ENCODE measurements around the gene NDUFAF3.
"Not testable (repeated sequence)": the region's sequence is repeated elsewhere in the genome, so short reads cannot be mapped to it uniquely, and the experiment has no call there.

Gene NDUFAF3

DNA sequence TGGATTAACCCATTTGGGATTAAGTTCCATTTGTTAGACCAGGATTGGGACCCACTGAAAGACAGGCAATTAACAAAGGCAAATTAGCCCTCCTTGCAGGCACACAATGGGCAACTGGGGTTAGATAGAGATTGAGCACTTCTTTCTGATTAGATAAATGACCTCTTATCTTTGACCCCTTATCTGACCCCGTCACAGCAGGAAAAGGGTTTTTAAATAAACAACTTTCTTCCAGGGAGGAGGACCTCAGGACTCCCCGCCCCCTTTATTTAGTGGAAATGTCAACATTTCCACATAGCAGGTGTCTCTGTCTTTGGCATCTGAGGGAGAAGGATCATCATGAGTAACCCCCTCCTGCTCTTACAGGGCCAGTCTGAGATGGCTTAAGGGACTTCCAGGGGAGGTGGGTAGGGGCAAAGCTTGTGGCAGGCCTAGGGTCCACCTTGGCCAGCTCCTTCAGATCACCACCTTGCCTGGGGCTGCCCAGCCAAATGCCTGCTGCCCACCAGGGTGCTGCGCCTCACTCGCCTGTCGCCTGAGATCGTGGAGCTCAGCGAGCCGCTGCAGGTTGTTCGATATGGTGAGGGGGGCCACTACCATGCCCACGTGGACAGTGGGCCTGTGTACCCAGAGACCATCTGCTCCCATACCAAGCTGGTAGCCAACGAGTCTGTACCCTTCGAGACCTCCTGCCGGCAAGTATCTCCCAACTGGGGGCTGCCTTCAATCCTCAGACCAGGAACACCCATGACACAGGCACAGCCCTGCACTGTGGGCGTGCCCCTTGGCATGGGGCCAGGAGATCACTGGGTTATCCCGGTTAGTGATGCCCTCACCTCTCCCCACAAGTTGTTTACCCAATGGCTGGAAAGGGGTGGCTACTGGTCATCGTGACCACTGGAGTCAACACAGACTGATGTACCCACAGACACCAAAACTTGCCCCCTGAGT is 17.3 kb upstream of the NDUFAF3 start:
- H3K4me3 ChIP-seq (ENCODE audit: low read depth, low read length), result no peak overlapping the region
- no peak overlapping the region for H3K27ac ChIP-seq (ENCODE audit: low read depth, low read length)
- no peak overlapping the region for H2AFZ ChIP-seq (ENCODE audit: low read length, unreplicated experiment)
- H3K27me3 ChIP-seq (ENCODE audit: insufficient read depth, low read length), result no peaks in the 10 kb centered on the region
- peaks cover 15% of the 10 kb centered on the region for H3K4me1 ChIP-seq (ENCODE audit: control insufficient read depth, insufficient read depth, low read length, unreplicated experiment)
- peaks cover 16% of the 10 kb centered on the region for H3K79me2 ChIP-seq (ENCODE audit: control insufficient read depth, insufficient read depth, low read length, unreplicated experiment)
- H3K36me3 ChIP-seq (ENCODE audit: insufficient read depth, low read length), result no peaks in the 10 kb centered on the region

GRCh38 chr3:49005303-49005680 is 16.6 kb upstream of the NDUFAF3 start:
- no peaks in the 10 kb centered on the region for H3K36me3 ChIP-seq (ENCODE audit: insufficient read depth, low read length)
- no peaks in the 10 kb centered on the region for H3K27me3 ChIP-seq (ENCODE audit: insufficient read depth, low read length)
- no peak overlapping the region for H3K27ac ChIP-seq (ENCODE audit: low read depth, low read length)
- no peak overlapping the region for H3K4me3 ChIP-seq (ENCODE audit: low read depth, low read length)
- no peak overlapping the region for H2AFZ ChIP-seq (ENCODE audit: low read length, unreplicated experiment)
- H3K4me1 ChIP-seq (ENCODE audit: control insufficient read depth, insufficient read depth, low read length, unreplicated experiment), result peaks cover 15% of the 10 kb centered on the region
- peaks cover 18% of the 10 kb centered on the region for H3K79me2 ChIP-seq (ENCODE audit: control insufficient read depth, insufficient read depth, low read length, unreplicated experiment)

DNA sequence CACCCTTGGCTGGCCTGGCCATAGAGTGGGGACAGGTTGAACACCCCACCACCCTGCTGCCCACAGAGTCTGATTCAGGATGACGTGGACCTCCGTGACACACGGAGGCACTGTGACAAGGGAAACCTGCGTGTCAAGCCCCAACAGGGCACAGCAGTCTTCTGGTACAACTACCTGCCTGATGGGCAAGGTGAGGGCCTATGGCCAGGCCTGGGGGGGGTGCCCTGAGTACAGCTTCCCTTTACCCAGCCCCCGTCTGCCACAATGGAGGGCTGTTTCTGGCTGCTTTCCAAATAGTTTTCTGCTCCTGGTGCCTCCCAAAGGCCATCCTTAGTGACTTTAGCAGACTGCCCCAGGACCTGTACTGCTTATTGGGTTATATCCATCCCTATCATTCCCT is 15.9 kb upstream of the NDUFAF3 start:
- H3K79me2 ChIP-seq (ENCODE audit: control insufficient read depth, insufficient read depth, low read length, unreplicated experiment), result peaks cover 18% of the 10 kb centered on the region
- peak overlapping the region; percentile 95 for H3K4me3 ChIP-seq (ENCODE audit: low read depth, low read length)
- peak overlapping the region; percentile 85; the same call in 1 of the 2 replicates for H3K27ac ChIP-seq (ENCODE audit: low read depth, low read length)
- H3K27me3 ChIP-seq (ENCODE audit: insufficient read depth, low read length), result no peaks in the 10 kb centered on the region
- peaks cover 15% of the 10 kb centered on the region for H3K4me1 ChIP-seq (ENCODE audit: control insufficient read depth, insufficient read depth, low read length, unreplicated experiment)
- H3K36me3 ChIP-seq (ENCODE audit: insufficient read depth, low read length), result no peaks in the 10 kb centered on the region
- peak overlapping the region; percentile 90 for H2AFZ ChIP-seq (ENCODE audit: low read length, unreplicated experiment)

GRCh38 chr3:49006408-49007067 is 15.4 kb upstream of the NDUFAF3 start:
- no peaks in the 10 kb centered on the region for H3K36me3 ChIP-seq (ENCODE audit: insufficient read depth, low read length)
- no peaks in the 10 kb centered on the region for H3K27me3 ChIP-seq (ENCODE audit: insufficient read depth, low read length)
- H3K4me1 ChIP-seq (ENCODE audit: control insufficient read depth, insufficient read depth, low read length, unreplicated experiment), result peaks cover 15% of the 10 kb centered on the region
- peak overlapping the region; percentile 85 for H3K27ac ChIP-seq (ENCODE audit: low read depth, low read length)
- peak overlapping the region; percentile 90 for H2AFZ ChIP-seq (ENCODE audit: low read length, unreplicated experiment)
- peak overlapping the region; percentile 95 for H3K4me3 ChIP-seq (ENCODE audit: low read depth, low read length)
- H3K79me2 ChIP-seq (ENCODE audit: control insufficient read depth, insufficient read depth, low read length, unreplicated experiment), result peaks cover 19% of the 10 kb centered on the region

GRCh38 chr3:49007068-49007770 is 14.7 kb upstream of the NDUFAF3 start, which contains the start of gene WDR6:
Gene WDR6, plus strand, starts transcription at chr3:49007391. Its CDS starts 41 bp downstream, at chr3:49007432.
- peaks cover 15% of the 10 kb centered on the region for H3K4me1 ChIP-seq (ENCODE audit: control insufficient read depth, insufficient read depth, low read length, unreplicated experiment)
- H3K36me3 ChIP-seq (ENCODE audit: insufficient read depth, low read length), result no peaks in the 10 kb centered on the region
- peak within 1 kb of the TSS; percentile 95 for H3K4me3 ChIP-seq (ENCODE audit: low read depth, low read length)
- peak within 1 kb of the TSS; percentile 85 for H3K27ac ChIP-seq (ENCODE audit: low read depth, low read length)
- H2AFZ ChIP-seq (ENCODE audit: low read length, unreplicated experiment), result peak within 1 kb of the TSS; percentile 90
- H3K27me3 ChIP-seq (ENCODE audit: insufficient read depth, low read length), result no peaks in the 10 kb centered on the region
- peaks cover 25% of the 10 kb centered on the region for H3K79me2 ChIP-seq (ENCODE audit: control insufficient read depth, insufficient read depth, low read length, unreplicated experiment)

DNA sequence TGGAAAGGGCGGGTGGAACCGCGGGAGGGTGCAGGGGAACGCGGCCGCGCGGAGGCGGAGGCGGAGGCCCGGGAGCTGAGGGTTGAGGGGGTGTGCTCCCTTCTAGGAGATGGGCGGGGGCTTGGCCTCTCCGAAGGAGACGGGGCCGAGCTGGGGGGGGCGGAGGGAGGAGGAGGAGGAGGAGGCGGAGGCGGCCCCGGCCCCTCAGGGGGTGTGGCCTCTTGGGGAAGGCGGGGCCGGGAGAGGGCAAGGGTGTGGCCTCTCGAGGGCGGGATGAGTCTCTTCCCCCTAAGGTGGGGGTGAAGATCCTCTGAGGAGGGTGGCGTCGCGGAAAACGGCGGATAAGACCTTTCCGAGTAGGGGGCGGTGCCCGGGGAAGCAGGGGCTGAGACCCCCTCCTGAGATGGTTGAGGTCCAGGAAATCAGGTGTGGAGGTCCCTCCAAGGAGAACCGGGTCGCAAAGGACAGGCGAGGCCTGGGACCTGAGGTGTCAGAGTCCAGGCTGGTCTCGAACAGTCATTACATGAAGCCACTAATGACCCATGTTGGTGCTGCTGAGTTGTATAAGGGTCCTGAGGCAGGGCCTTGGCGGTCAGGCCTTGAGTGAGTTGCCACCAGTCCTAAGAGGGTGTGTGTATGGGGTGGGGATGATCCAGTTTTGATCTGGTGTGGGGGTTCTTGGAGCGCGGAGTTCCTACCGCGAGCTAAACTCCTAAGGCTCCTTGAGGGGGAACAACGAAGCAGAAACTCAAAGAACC is 14.0 kb upstream of the NDUFAF3 start:
- Histone ChIP-seq H3K4me3 (ENCODE audit: low read depth, low read length) (peak overlapping the region; percentile 95), H3K79me2 (ENCODE audit: control insufficient read depth, insufficient read depth, low read length, unreplicated experiment) (peaks cover 29% of the 10 kb centered on the region), H2AFZ (ENCODE audit: low read length, unreplicated experiment) (peak overlapping the region; percentile 63), H3K27ac (ENCODE audit: low read depth, low read length) (peak overlapping the region; percentile 85), H3K27me3 (ENCODE audit: insufficient read depth, low read length) (no peaks in the 10 kb centered on the region), H3K36me3 (ENCODE audit: insufficient read depth, low read length) (no peaks in the 10 kb centered on the region), H3K4me1 (ENCODE audit: control insufficient read depth, insufficient read depth, low read length, unreplicated experiment) (peaks cover 15% of the 10 kb centered on the region)

DNA sequence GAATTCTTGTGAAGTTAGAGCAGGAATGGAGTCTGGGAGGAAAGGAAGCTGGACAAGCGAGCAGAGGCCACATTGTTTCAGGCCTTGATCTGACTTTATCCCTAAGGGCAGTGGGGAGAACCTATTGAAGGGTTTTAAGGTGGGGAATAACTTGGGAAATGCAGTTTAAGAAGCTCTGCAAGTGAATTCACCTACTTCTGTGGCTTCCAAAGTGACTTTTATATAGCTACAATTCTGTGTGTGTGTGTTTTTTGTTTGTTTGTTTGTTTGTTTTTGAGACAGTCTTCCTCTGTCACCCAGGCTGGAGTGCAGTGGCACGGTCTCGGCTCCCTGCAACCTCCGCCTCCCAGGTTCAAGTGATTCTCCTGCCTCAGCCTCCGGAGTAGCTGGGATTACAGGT is 13.3 kb upstream of the NDUFAF3 start:
- peak overlapping the region; percentile 95 for H3K4me3 ChIP-seq (ENCODE audit: low read depth, low read length)
- H3K79me2 ChIP-seq (ENCODE audit: control insufficient read depth, insufficient read depth, low read length, unreplicated experiment), result peaks cover 29% of the 10 kb centered on the region

DNA sequence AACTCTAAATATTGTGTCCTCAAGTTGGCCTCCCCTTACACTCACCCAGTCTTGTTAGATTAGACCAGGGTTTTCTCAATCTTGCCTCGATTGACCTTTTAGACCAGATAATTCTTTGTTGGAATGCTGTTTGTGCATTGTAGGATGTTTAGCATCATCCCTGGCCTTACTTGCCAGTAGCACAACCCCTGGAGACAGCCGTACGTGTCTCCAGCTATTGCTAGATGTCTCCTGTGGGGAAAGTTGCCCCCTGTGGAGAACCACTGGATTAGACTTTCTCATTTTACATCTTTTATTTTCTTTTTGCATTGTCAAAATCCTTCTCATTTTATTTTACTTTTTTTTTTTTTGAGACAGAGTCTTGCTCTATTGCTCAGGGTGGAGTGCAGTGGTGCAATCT is 12.5 kb upstream of the NDUFAF3 start:
- H3K4me3 ChIP-seq (ENCODE audit: low read depth, low read length), result no peak overlapping the region
- no peak overlapping the region for H3K27ac ChIP-seq (ENCODE audit: low read depth, low read length)
- H2AFZ ChIP-seq (ENCODE audit: low read length, unreplicated experiment), result no peak overlapping the region
- H3K27me3 ChIP-seq (ENCODE audit: insufficient read depth, low read length), result no peaks in the 10 kb centered on the region
- H3K4me1 ChIP-seq (ENCODE audit: control insufficient read depth, insufficient read depth, low read length, unreplicated experiment), result peaks cover 15% of the 10 kb centered on the region
- H3K36me3 ChIP-seq (ENCODE audit: insufficient read depth, low read length), result no peaks in the 10 kb centered on the region
- peaks cover 29% of the 10 kb centered on the region for H3K79me2 ChIP-seq (ENCODE audit: control insufficient read depth, insufficient read depth, low read length, unreplicated experiment)

More for the DNA sequence above, 13.3 kb upstream of the NDUFAF3 start:
- not testable (repeated sequence) for H3K36me3 ChIP-seq (ENCODE audit: insufficient read depth, low read length); H3K27ac ChIP-seq (ENCODE audit: low read depth, low read length); H2AFZ ChIP-seq (ENCODE audit: low read length, unreplicated experiment); H3K27me3 ChIP-seq (ENCODE audit: insufficient read depth, low read length)
- H3K4me1 ChIP-seq (ENCODE audit: control insufficient read depth, insufficient read depth, low read length, unreplicated experiment), result peaks cover 15% of the 10 kb centered on the region

GRCh38 chr3:49012441-49013017 is 9.4 kb upstream of the NDUFAF3 start:
- Histone ChIP-seq H3K36me3 (ENCODE audit: insufficient read depth, low read length) (no peaks in the 10 kb centered on the region), H3K79me2 (ENCODE audit: control insufficient read depth, insufficient read depth, low read length, unreplicated experiment) (peaks cover 29% of the 10 kb centered on the region), H3K27me3 (ENCODE audit: insufficient read depth, low read length) (no peaks in the 10 kb centered on the region), H3K4me1 (ENCODE audit: control insufficient read depth, insufficient read depth, low read length, unreplicated experiment) (peaks cover 9% of the 10 kb centered on the region), H2AFZ (ENCODE audit: low read length, unreplicated experiment) (no peak overlapping the region), H3K27ac (ENCODE audit: low read depth, low read length) (no peak overlapping the region), H3K4me3 (ENCODE audit: low read depth, low read length) (no peak overlapping the region)
